Measurements from ENCODE around the gene DHRS13. TPM values are rescaled to one million over a fixed set of nuclear protein-coding genes. Genes with fewer than 3 reads are reported as not detected.
"Not testable (repeated sequence)": the region's sequence is repeated elsewhere in the genome, so short reads cannot be mapped to it uniquely, and the experiment has no call there.

Gene DHRS13
- total RNA-seq, 1 donor from 2014 or later, result 10.1 TPM

DNA sequence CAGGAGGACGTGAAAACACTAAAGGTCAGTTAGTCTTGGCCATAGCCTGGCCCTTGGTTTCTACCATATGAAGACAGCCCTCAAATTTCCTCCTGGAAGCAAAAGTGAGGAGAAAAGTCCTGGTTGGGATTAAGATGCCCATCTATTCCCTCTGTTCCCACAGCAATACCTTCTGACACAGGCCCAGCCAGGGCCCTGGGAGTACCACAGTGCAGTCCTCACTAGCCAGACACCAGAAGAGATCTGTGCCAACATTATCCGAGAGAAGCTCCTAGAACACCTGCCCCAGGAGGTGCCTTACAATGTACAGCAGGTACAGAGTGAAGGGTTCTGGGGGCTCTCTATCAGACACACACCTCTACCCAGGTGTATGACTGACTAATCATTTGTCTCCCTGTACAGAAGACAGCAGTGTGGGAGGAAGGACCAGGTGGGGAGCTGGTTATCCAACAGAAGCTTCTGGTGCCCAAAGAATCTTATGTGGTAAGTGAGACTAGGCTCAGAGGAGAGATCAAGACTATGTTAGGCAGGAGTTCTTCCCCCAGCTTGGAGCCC is 44.0 kb downstream of the DHRS13 start:
- no peak for DNase-seq

DNA sequence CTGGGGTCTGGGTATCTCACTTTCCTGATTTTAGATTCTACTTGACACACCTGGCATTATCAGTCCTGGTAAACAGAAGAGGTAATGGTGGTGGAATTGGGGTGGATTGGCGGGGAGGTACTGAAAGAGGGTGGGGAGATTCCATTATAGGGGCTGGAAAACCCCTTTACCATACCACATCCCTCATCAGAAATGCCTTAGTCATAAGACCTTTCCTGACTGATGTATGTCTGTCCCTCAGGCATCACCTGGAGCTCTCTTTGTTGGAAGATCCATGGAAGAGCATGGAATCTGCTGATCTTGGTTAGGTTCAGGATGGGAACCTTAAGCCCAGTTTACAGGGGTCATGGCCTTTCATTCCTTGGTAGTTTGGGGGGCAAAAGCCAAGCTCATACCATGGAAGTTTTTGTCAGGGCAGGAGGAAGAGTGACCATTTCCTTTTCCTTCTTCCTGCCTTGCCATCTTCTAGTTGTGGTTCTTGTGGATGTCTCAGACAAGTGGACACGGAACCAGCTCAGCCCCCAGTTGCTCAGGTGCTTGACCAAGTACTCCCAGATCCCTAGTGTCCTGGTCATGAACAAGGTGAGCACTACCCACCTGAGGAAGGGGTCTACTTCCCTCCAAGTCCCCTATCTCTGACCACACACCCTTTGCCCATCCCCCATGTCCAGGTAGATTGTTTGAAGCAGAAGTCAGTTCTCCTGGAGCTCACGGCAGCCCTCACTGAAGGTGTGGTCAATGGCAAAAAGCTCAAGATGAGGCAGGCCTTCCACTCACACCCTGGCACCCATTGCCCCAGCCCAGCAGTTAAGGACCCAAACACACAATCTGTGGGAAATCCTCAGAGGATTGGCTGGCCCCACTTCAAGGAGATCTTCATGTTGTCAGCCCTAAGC is 44.7 kb downstream of the DHRS13 start:
- no peak for DNase-seq

DNA sequence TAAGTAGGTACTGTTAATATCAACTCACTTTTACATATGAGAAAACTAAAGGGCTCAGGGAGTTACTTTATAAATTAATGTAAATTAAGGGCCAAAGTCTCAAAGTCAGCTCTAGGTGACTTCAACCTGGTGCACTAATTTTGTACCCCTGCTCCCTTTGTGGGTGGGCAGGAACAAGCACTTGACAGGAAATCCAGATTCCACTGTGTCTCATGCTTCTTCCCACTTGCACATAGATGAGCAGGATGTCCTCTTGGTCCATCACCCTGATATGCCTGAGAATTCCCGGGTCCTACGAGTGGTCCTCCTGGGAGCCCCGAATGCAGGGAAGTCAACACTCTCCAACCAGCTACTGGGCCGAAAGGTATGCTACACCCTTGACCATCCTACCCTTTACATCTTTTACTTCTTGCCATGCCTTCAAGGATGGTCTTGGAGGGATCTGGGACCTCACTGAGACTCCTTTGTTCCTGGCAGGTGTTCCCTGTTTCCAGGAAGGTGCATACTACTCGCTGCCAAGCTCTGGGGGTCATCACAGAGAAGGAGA is 46.8 kb downstream of the DHRS13 start:
- no peak for DNase-seq

DNA sequence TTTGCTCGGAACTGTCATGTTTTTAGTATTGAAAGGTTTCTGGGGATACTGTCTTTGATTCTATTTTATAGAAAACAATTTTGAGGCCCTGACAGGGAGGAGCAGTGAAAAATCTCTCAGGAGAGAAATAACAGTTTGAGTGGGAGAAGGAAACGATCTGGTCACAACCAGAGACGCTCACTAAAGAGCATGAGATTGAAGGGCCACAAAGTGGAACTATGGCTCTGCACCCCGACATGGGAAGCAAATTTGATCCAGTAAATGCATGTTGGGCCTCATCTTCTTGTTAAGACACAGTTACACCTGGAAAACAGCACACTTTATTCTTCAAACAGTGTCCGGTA is 47.6 kb downstream of the DHRS13 start:
- no peak for DNase-seq

DNA sequence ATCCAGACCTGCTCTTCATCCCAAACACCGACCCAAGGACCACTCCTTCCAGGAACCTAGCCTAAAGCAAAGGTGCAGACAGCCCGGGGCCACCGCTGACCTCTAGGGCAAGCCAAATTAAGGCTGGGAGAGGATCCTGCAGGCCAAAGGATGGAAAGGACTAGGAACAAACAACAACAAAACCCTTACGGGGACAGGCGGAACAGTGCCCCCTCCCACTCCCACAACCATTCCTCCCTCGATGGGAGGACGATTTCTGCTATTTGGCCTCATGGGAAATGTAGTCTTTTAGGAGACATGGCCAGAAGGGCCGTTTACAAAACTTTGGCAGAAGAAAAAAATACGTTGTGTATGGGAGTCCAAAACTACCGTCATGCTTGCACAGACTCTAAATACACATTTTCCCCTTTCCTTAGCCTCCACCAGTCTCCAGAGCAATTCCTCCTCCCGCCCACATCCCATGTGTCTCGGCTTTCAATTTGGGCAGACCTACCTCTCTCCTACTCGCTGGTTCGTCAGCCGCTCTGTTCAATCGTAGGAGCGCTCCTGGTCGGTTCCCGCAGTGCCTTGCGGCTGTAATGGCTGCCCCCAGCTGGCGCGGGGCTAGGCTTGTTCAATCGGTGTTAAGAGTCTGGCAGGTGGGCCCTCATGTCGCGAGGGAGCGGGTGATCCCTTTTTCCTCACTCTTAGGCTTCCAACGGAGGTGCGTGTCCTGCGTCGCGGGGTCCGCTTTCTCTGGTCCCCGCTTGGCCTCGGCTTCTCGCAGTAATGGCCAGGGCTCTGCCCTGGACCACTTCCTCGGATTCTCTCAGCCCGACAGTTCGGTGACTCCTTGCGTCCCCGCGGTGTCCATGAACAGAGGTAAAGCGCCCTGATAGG is 48.2 kb downstream of the DHRS13 start, which contains the start of gene ERAL1:
ERAL1 (plus strand) TSS at position 560 of the 879 bp plus-strand sequence; CDS start at position 579, 19 bp downstream.
- DNase-seq, result peak; percentile 91

DNA sequence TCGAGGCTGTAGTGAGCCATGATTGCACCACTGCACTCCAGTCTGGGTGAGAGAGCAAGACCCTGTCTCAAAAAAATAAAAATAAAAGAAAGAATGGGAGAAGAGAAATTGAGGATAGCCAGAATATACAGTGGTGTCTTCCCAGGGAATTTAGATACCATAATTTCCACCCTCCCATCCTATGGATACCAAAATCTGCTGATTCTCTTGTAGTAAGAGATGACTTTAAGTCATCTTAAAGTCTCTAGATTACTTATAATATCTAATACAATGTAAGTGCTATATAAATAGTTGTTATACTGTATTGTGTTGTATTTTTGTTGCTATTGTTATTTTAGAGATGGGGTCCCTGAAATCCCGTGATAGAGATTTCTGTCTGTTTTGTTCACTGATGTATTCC is 49.6 kb downstream of the DHRS13 start:
- DNase-seq, result no peak

DNA sequence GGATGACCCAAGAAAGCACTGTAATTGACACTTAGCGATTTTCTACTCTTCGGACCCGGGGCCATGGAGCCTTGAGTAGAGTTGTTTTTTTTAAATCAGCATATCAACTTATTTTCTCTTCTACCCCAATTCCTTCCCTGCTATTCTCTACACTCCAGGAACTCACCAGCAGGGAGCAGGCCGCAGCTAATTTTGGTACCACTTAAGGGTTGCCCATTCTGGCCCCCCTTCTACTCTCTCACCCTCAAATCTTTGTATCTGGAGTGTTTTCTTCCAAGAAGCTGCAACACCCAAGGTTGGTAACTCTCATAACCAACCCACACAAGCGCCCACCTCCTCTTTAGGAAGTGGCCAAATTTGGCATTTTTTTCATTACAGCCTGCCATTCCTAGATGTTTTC is 53.6 kb downstream of the DHRS13 start:
- no peak for DNase-seq

DNA sequence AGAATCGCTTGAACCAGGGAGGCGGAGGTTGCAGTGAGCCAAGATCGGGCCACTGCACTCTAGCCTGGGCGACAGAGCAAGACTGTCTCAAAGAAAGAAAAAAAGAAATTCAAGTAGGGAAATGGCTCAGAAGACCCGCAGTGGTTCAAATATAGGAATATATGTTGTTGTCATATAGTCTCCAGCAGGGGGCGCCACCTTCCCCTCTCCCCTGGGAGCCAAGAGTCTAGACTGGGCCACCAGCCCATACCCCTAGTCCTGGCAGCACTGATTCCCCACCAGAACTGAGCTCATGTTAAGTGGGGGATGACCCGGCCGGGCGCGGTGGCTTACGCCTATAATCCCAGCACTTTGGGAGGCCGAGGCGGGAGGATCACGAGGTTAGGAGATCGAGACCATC is 54.2 kb downstream of the DHRS13 start:
- not testable (repeated sequence) for DNase-seq

Other genes with a start within 250 kb of the DHRS13 start
- 35.2 TPM for gene SDF2, start 241.2 kb downstream of the DHRS13 start, total RNA-seq
- gene SUPT6H, start 240.9 kb downstream of the DHRS13 start, total RNA-seq, result 56.5 TPM
- 0.99 TPM for gene PROCA1, start 191.2 kb downstream of the DHRS13 start, total RNA-seq
- gene RAB34, start 185.2 kb downstream of the DHRS13 start, total RNA-seq, result 47.0 TPM
- 533 TPM for gene RPL23A, start 183.1 kb downstream of the DHRS13 start, total RNA-seq
- 1.9 TPM for gene TLCD1, start 176.8 kb downstream of the DHRS13 start, total RNA-seq
- 2.8 TPM for gene NEK8, start 174.3 kb downstream of the DHRS13 start, total RNA-seq
- gene TRAF4, start 159.1 kb downstream of the DHRS13 start, total RNA-seq, result 16.7 TPM
- 3.6 TPM for gene FAM222B, start 60.3 kb downstream of the DHRS13 start, total RNA-seq
- gene ERAL1, start 48.1 kb downstream of the DHRS13 start, total RNA-seq, result 20.2 TPM
- gene FLOT2, start 5.3 kb downstream of the DHRS13 start, total RNA-seq, result 18.7 TPM
- gene PHF12, start 48.4 kb upstream of the DHRS13 start, total RNA-seq, result 18.6 TPM
- gene SEZ6, start 103.0 kb upstream of the DHRS13 start, total RNA-seq, result 0.30 TPM
- gene PIPOX, start 140.1 kb upstream of the DHRS13 start, total RNA-seq, result 0.20 TPM

Data from skin of body (tissue), 2 donors.